HTERT RPE-1 (cell line): ENCODE measurements around the gene GALNT9.
"Not testable (repeated sequence)": the region's sequence is repeated elsewhere in the genome, so short reads cannot be mapped to it uniquely, and the experiment has no call there.

Experiments used
- in situ Hi-C: fragments of 300-500 bp; cut with MboI; formaldehyde crosslinking; loops from 4 replicates; pipeline ENCODE4 v1.14.3; 2020; ENCODE audit warnings: low sequenced_read_pairs

Gene GALNT9

GRCh38 chr12:132149526-132149925 is 179.9 kb downstream of the GALNT9 start:
- in situ Hi-C loops: not testable (repeated sequence)

GRCh38 chr12:132148368-132149045 is 180.9 kb downstream of the GALNT9 start:
- in situ Hi-C loops: no loop called here

GRCh38 chr12:132147423-132148367 is 181.7 kb downstream of the GALNT9 start:
- in situ Hi-C loops: no loop called here

- in situ Hi-C loops: no loop called here
Observed at GRCh38 chr12:132146772-132147422, 182.5 kb downstream of the GALNT9 start.
